CMK (cell line): Measurements from ENCODE around the gene CST2.
A peak's percentile ranks its signal among the peaks of the same experiment; 100 is the strongest.
"Not testable (repeated sequence)": the region's sequence is repeated elsewhere in the genome, so short reads cannot be mapped to it uniquely, and the experiment has no call there.

ENCODE experiments used
- DNase-seq: peaks from one replicate; pipeline ENCODE4 v3.0.0-alpha.2; 2010; ENCODE audit warnings: low read depth

The CST2 gene

GRCh38 chr20:23810349-23810748 lies 16.2 kb downstream of the CST2 start:
- not testable (repeated sequence) for DNase-seq

GRCh38 chr20:23800865-23801264 lies 25.7 kb downstream of the CST2 start:
- no peak for DNase-seq

GRCh38 chr20:23799216-23799847 lies 27.2 kb downstream of the CST2 start:
- DNase-seq, result not testable (repeated sequence)

GRCh38 chr20:23795526-23795925 lies 31.0 kb downstream of the CST2 start:
- no peak for DNase-seq

GRCh38 chr20:23794841-23795240 lies 31.7 kb downstream of the CST2 start:
- no peak for DNase-seq

GRCh38 chr20:23794065-23794464 lies 32.5 kb downstream of the CST2 start:
- no peak for DNase-seq

GRCh38 chr20:23783447-23783846 lies 43.1 kb downstream of the CST2 start:
- no peak for DNase-seq

- DNase-seq, result peak; percentile 8
These were observed 44.1 kb downstream of the CST2 start for GRCh38 chr20:23782366-23782983.

GRCh38 chr20:23778676-23779075 lies 47.9 kb downstream of the CST2 start:
- DNase-seq, result not testable (repeated sequence)

GRCh38 chr20:23777380-23777779 lies 49.1 kb downstream of the CST2 start:
- DNase-seq, result not testable (repeated sequence)

GRCh38 chr20:23776067-23776771 lies 50.3 kb downstream of the CST2 start:
- no peak for DNase-seq

- no peak for DNase-seq
These were observed 52.4 kb downstream of the CST2 start for GRCh38 chr20:23774081-23774480.
